SU-DHL-6 (cell line): ENCODE measurements around the gene SLC6A17.

Experiments
- H2AFZ ChIP-seq: fragments of 200-600 bp; sonication (generic); 2 replicates; pipeline ENCODE4 v1.6.1; 2014; ENCODE audit warnings: low read depth, mild to moderate bottlenecking, moderate library complexity, mixed read lengths, antibody characterized with exemption, low read length; ENCODE audit not compliant: severe bottlenecking
- H3F3A ChIP-seq: fragments of 200-600 bp; shearing (Covaris generic); 2 replicates; pipeline ENCODE4 v1.6.0; 2016; ENCODE audit warnings: antibody characterized with exemption, mild to moderate bottlenecking; ENCODE audit not compliant: insufficient read depth
- H3K27ac ChIP-seq: fragments of 200-600 bp; sonication (generic); 2 replicates; pipeline ENCODE4 v1.5.1; 2016; ENCODE audit warnings: low read depth, mild to moderate bottlenecking, low read length, moderate library complexity, mixed read lengths
- H3K27me3 ChIP-seq: fragments of 200-600 bp; sonication (generic), shearing (Covaris generic); 2 replicates; pipeline ENCODE4 v1.6.0; 2014; ENCODE audit warnings: mild to moderate bottlenecking, low read length
- H3K36me3 ChIP-seq: fragments of 200-600 bp; sonication (generic); 2 replicates; pipeline ENCODE4 v1.6.1; 2014; ENCODE audit warnings: mild to moderate bottlenecking, low read length, mixed read lengths
- H3K4me2 ChIP-seq: fragments of 300-600, 200-600 bp; shearing (Covaris generic), sonication (generic); 2 replicates; pipeline ENCODE4 v1.6.0; 2014; ENCODE audit warnings: low read length, low read depth, mild to moderate bottlenecking; ENCODE audit not compliant: poor library complexity, severe bottlenecking
- H3K4me3 ChIP-seq: fragments of 200-600 bp; sonication (generic); 2 replicates; pipeline ENCODE4 v1.5.1; 2014; ENCODE audit warnings: antibody characterized with exemption, low read length, mild to moderate bottlenecking, mixed read lengths; ENCODE audit not compliant: insufficient read depth, poor library complexity, severe bottlenecking
- H3K79me2 ChIP-seq: fragments of 200-600 bp; sonication (generic); 2 replicates; pipeline ENCODE4 v1.6.1; 2014; ENCODE audit warnings: mild to moderate bottlenecking, low read length, moderate library complexity; ENCODE audit not compliant: insufficient read depth
- H3K9ac ChIP-seq: fragments of 200-600 bp; sonication (generic); 2 replicates; pipeline ENCODE4 v1.7.0; 2014; ENCODE audit warnings: mild to moderate bottlenecking, low read length
- H3K9me2 ChIP-seq: fragments of 200-600 bp; sonication (generic); replicated peaks from 2 replicates; pipeline ENCODE4 v1.6.1; 2014; ENCODE audit warnings: low read length; ENCODE audit not compliant: insufficient read depth
- H3K9me3 ChIP-seq: fragments of 200-600 bp; sonication (generic); 2 replicates; pipeline ENCODE4 v1.6.1; 2014; ENCODE audit warnings: low read length, mixed read lengths; ENCODE audit not compliant: insufficient read depth
- H4K20me1 ChIP-seq: fragments of 200-600 bp; sonication (generic); 2 replicates; pipeline ENCODE4 v1.6.1; 2014; ENCODE audit warnings: low read depth, mild to moderate bottlenecking, antibody characterized with exemption, low read length, moderate library complexity, mixed read lengths
- EZH2phosphoT487 ChIP-seq: fragments of 200-600 bp; sonication (generic), shearing (Covaris generic); conservative IDR thresholded peaks from 2 replicates; pipeline ENCODE4 v1.6.1; 2018; ENCODE audit warnings: mild to moderate bottlenecking, antibody characterized with exemption, low read length, moderate library complexity, mixed read lengths
- TF ChIP-seq, protein P1 (sequence below): fragments of 200-600 bp; sonication (generic); IDR thresholded peaks from one replicate; pipeline ENCODE4 v1.5.1; 2017; ENCODE audit warnings: antibody characterized with exemption, mild to moderate bottlenecking, low read length, moderate library complexity; ENCODE audit not compliant: insufficient read depth, poor library complexity, severe bottlenecking

The SLC6A17 gene

DNA sequence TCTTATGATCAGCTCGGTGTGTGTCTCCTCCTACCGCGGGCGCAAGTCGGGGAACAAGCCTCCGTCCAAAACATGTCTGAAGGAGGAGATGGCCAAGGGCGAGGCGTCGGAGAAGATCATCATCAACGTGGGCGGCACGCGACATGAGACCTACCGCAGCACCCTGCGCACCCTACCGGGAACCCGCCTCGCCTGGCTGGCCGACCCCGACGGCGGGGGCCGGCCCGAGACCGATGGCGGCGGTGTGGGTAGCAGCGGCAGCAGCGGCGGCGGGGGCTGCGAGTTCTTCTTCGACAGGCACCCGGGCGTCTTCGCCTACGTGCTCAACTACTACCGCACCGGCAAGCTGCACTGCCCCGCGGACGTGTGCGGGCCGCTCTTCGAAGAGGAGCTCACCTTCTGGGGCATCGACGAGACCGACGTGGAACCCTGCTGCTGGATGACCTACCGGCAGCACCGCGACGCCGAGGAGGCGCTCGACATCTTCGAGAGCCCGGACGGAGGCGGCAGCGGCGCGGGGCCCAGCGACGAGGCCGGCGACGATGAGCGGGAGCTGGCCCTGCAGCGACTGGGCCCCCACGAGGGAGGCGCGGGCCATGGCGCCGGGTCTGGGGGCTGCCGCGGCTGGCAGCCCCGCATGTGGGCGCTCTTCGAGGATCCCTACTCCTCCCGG is 61.3 kb downstream of the SLC6A17 start:
- Histone ChIP-seq H3K4me3 (peak overlapping the region; percentile 75), H3K9me3 (no peaks in the 10 kb centered on the region), H3K9ac (peak overlapping the region; percentile 91), H3K27me3 (no peaks in the 10 kb centered on the region), H3K36me3 (no peaks in the 10 kb centered on the region), H3K79me2 (no peaks in the 10 kb centered on the region), H3K9me2 (no peaks in the 10 kb centered on the region), H2AFZ (no peak overlapping the region), H3F3A (peaks cover 10% of the 10 kb centered on the region), H4K20me1 (no peaks in the 10 kb centered on the region), H3K4me2 (peak overlapping the region; percentile 69), H3K27ac (no peak overlapping the region)
- TF ChIP-seq, protein P1, sequence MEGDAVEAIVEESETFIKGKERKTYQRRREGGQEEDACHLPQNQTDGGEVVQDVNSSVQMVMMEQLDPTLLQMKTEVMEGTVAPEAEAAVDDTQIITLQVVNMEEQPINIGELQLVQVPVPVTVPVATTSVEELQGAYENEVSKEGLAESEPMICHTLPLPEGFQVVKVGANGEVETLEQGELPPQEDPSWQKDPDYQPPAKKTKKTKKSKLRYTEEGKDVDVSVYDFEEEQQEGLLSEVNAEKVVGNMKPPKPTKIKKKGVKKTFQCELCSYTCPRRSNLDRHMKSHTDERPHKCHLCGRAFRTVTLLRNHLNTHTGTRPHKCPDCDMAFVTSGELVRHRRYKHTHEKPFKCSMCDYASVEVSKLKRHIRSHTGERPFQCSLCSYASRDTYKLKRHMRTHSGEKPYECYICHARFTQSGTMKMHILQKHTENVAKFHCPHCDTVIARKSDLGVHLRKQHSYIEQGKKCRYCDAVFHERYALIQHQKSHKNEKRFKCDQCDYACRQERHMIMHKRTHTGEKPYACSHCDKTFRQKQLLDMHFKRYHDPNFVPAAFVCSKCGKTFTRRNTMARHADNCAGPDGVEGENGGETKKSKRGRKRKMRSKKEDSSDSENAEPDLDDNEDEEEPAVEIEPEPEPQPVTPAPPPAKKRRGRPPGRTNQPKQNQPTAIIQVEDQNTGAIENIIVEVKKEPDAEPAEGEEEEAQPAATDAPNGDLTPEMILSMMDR, result no peak
- no peak for TF ChIP-seq EZH2phosphoT487

DNA sequence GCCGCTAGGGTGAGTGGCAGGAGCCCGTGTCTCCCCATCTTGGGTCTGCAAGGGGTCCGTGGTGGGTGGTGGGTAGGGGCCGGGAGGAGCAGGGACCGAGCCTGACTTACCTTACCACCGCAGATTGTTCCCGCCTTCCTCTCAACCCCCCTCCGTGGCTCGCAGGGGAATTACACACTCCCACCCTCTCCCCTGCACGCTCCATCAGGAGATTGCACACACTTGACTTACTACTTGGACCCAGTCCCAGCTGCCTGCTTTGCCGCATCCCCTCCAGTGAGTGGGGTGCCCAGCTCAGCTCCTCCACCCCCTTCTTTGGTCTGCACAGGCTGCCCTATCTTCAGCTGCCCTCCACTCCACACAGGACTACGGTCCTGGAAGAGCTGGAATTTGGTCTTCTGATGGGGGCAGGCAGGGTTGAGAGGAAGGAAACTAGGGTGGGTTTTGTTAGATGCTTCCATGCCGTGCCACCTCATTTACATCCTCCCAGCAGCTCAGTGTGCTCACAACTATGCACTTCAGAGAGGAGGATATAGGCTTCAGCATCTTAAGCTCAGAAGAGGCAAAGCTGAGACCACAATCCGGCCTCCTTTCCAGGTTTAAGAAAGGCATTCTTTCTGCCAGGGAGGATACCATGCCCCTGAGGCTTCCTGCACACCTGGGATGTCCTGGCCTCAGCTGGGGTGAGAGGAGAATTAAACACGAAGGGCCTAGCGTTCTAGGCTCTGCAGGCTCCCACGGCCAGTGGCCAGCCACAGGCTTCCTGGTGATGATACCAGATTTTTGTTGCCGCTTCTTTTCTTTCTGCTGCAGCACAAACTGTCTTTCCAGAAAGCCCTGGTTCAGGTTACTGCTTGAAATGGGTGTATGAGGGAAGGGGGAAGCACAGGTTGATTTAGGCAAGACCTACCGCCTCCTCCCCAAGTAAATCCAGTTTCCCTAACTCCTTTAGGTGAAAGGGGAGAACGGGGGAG is 62.2 kb downstream of the SLC6A17 start:
- Histone ChIP-seq H3K79me2 (no peaks in the 10 kb centered on the region), H3K9ac (peak overlapping the region; percentile 4; the same call in 1 of the 2 replicates), H3K9me3 (no peaks in the 10 kb centered on the region), H3K27ac (no peak overlapping the region), H3K9me2 (no peaks in the 10 kb centered on the region), H3K4me2 (peak overlapping the region; percentile 69), H3F3A (peaks cover 10% of the 10 kb centered on the region), H3K4me3 (peak overlapping the region; percentile 21), H3K36me3 (no peaks in the 10 kb centered on the region), H4K20me1 (no peaks in the 10 kb centered on the region), H2AFZ (no peak overlapping the region), H3K27me3 (no peaks in the 10 kb centered on the region)
- TF ChIP-seq, protein P1, result no peak
- no peak for TF ChIP-seq EZH2phosphoT487

DNA sequence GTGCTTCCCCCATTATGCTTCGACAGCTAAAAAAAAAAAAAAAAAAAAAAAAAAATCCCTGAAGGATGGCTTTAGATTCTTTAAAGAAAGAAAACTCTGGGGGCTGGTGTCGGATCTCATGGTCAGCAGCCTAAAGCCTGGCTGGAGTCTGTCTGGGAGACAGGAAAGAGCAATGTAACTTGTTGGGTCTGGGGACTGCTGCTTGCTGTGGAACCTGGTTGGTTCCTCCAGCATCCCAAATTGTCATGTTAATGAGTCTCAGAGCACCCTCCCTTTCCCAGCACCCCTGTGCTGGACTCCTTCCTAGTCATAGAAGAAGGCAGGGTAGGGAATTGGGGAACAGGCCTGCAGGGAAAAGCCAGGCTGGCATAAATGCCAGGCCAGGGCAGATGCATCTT is 62.8 kb downstream of the SLC6A17 start:
- no peaks in the 10 kb centered on the region for H3K79me2 ChIP-seq
- H3K27ac ChIP-seq, result no peak overlapping the region
- no peak overlapping the region for H2AFZ ChIP-seq
- no peaks in the 10 kb centered on the region for H4K20me1 ChIP-seq
- no peaks in the 10 kb centered on the region for H3K9me3 ChIP-seq
- H3K27me3 ChIP-seq, result no peaks in the 10 kb centered on the region
- no peak for TF ChIP-seq EZH2phosphoT487
- TF ChIP-seq, protein P1, result no peak
- H3K4me3 ChIP-seq, result no peak overlapping the region
- peak overlapping the region; percentile 4; the same call in 1 of the 2 replicates for H3K9ac ChIP-seq
- H3K36me3 ChIP-seq, result no peaks in the 10 kb centered on the region
- peak overlapping the region; percentile 69 for H3K4me2 ChIP-seq
- H3K9me2 ChIP-seq, result no peaks in the 10 kb centered on the region
- H3F3A ChIP-seq, result peaks cover 10% of the 10 kb centered on the region
